T-helper 22 cell (primary cell): ENCODE results near the gene EQTN.
"Not testable (repeated sequence)": the region's sequence is repeated elsewhere in the genome, so short reads cannot be mapped to it uniquely, and the experiment has no call there.

Experiments
- DNase-seq: peaks from one replicate; pipeline ENCODE4 v3.0.0-alpha.2; 2020; ENCODE audit warnings: low read depth

The EQTN gene

DNA sequence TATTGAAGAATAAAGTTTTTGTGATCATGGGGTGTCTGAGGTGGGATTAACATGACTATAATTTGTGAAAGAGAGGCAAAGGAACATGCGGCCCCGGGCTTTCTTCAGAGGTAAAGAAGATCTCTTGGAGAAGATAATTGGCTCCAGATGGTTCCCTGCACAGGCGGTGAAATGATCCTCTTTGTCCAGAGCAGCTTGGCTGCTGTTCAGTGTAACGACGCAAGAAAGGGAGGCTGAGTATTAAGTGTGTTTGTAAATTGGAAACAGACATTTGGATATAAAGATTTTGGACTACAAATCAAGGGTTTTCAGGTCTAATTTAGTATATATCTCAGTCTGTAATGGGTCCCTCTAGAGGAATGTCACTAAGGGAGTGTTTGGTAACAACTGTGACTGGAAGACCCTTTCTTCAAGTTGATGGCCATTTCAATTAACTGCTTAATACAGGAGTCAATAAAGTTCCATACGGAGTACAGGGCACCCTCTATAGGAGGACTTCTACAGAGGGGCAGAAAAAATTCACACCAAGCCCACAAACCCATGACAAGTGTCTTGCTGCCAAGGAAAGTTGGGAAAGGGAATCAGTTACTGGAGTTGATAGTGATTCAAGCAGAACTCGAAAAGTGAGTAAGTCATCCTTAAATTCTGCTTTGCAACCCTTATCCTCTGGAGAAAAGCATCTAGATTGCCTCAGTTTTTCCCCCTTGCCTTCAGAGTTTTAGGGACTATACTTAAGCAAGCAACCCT is 4.1 kb downstream of the EQTN start:
- no peak for DNase-seq

DNA sequence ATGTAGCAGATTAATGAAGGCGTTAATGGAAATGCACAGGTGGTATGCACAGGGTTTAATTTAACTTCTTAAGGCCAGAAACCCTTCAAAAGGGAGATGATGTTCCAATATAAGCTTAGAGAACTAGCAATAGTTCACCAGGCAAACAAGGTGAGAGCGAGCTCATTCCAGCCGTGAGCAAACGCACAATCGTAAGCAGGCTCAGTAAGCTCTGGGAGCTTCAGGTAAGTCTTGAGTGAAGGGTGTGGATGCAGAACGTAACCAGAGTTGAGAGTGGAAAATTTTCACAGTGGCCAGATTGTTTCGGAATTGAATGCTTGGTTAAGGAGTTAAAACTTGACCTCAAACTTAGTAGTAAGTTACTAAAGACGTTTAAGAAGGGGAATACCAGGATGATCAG is 5.7 kb downstream of the EQTN start:
- no peak for DNase-seq

DNA sequence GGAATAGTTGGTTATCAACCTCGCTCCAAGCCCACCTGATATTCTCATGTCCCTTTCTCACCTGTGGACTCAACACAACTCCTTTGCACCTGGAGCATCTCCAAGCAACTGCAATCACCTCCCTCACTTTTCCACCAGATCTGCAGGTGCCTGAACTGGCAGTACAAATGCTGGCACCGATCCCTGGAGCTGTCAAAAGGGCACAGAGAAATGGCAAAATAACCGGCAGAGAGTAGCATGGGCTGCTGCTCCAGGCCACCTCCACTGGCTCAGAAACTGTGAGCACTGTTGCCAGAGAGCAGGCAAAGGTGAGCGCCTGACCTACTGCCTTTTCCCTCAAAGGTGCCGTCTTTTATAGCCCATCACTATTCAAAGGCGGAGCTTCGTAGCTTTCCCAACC is 14.7 kb downstream of the EQTN start:
- no peak for DNase-seq

DNA sequence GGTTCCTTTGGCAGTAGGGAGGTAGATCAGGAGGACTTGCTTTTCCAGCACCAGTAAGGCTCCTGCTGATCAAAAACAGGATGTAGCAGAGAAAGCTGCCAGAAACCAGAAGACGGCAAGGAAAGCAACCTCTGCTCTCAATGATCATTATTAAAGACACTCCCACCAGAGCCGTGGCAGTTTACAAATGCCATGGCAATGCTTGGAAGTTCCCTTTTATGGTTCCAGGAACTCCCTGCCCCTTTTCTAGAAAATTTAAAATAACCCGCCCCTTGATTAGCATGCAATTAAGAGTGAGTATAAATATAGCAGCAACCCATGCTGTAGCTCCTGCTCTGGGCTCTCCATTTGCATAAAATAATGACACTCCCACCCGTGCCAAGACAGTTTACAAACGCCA is 16.1 kb downstream of the EQTN start:
- no peak for DNase-seq

DNA sequence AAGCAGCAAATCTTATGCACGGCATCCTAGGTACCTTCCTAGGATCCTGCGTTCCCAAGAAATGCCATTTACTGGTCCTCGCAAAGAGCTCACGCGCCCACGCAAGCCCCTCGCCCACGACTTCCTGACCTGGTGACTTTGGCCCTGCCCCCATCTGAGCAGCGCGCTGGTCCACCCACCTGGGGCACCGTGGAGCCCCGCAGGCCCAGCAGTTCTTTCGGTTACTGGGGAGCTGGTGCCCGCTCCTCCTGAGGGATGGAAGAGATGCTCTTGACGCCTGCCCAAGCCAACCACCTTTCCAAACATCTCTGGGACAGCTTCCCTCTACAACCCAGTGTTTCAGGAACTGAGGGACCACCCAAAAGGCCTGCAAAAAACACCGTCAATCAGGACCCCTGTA is 16.7 kb downstream of the EQTN start:
- no peak for DNase-seq

DNA sequence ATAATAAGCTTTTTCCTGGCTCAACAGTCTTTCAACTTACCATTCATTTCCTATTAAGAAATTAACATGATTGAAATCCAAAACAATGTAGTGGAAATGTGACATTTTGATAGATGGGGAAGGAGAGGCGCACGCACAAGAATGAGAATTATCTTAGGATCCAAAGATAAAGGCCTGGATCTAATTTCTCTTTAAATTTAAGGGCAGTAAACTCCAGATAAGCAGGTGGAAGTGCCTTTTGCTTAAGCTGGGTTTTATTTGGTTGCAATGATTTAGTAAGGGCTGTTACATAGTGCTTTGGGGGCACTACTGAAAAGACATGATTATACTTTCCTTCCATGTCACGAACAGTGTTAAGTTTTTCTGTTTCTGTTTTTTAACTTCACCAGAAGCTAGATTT is 17.3 kb downstream of the EQTN start:
- no peak for DNase-seq

DNA sequence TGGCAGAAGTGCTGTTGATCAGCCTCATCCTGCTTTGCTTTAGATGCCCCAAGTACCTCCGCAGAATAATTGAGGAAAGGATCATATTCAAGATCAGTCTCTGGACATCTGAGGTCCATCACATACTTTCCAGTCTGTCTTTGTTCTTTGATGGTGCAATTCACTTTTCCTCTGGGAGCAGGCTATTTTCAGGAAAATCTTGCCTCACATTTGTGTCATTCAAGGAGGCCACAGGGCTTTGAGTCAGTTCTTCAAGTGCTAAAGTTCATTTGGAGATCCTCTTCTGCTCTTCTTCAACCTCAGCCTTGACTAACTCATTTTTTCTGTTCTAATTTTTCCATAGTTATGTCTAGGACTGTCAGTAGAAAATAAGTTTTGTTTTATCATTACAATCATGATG is 18.6 kb downstream of the EQTN start:
- DNase-seq = no peak

DNA sequence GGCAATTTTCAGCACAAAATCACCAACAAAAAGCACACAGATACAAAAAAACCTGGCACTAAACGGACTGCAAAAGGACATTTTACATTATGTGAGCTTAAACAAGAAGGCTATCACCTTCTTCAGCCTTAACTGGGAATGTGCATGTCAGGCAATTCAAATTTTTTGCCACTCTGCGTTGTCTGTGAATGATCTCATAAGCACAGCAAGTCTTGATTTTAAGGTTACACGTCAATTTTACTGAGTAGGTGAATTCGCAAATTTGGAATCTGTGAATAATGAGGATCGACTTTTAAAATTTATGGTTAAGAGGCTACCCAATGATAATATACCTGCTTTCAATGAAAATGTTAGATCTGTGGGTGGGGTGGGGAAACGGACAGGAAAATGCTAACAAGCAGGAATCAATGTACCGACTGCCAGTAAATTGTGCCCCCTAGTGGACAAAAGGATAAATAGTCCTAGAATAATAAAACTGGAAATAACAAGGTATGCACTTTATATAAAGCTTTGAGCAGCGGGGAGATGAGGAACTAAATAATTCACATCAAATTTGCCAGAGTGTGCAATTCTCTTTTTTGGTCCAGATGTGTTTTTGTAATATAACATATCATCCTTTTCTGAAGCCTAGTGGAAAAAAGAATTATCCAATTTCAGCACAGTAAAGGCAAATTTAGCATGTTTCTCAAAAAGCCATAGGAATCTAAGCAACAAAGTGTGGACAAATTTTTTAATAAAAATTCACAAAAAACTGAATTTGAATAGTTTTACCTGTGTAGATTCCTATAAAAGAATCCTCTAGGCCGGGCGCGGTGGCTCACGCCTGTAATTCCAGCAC is 20.5 kb downstream of the EQTN start:
- no peak for DNase-seq

DNA sequence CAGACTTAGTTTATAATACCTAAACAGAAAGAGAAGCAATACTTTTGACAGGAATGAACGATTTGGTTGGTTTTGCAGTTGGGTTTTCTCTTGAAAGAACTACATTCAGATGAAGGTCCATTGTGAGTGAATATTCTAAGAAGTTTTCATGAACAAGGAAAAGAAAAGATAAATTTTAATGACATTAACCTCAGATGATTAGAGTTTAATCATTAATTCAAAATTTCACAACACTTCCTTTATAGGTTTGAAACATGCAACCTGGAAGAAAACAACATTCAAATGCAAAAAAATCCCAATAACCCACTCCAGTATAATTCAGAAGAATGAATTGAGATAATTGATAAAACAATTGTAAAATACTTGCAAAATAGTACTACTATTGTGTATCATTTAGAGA is 23.8 kb downstream of the EQTN start:
- no peak for DNase-seq

DNA sequence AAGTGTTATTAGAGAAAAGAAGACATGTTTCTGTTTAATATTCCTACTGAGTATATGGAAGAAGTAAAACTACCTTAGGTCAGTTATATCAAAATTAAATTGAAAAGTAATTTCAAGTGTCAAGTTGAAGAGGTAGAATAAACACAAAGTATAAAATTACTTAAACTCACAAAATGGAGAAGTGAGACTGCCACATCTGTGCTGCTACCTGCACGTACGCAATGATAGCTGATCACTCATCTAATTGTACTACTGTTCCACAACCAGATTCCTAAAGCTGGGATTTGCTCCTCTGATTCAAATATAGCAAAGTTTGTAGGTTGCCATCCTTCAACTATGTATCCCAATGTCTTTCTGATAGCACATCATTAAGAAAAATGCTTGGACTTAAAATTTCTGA is 24.8 kb downstream of the EQTN start:
- DNase-seq = no peak

DNA sequence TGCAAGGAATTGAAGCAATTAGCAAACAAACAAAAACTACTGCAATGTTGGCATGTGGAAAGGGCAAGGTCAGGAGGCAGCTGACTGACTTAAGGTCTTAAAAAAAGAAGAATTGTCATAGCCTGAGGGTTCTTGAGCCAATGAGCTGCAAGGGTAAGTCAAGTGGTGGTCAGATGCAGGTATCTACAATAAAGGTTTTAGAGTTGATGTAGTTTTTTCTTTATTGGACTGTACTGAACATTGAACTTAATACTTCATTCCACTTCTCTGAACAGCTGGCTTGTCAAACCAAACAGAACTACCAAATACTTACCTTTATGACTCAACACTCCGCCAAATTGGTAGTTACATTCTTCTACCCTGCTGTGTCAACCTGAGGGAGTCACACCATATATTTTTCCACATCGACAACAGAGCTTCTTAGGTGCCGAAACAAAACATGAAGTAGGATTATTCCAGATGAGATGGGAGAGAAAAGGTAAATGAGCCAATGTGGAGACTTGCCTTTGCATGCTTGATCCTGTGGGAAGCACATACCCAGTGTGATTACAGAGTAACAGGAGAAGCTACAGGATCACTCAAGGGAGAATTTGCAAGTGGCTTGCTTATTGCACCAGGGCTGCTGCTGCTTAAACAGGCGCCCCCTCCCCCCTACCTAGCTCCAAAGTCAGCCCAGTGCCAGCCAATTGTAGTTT is 35.3 kb downstream of the EQTN start:
- DNase-seq = no peak

DNA sequence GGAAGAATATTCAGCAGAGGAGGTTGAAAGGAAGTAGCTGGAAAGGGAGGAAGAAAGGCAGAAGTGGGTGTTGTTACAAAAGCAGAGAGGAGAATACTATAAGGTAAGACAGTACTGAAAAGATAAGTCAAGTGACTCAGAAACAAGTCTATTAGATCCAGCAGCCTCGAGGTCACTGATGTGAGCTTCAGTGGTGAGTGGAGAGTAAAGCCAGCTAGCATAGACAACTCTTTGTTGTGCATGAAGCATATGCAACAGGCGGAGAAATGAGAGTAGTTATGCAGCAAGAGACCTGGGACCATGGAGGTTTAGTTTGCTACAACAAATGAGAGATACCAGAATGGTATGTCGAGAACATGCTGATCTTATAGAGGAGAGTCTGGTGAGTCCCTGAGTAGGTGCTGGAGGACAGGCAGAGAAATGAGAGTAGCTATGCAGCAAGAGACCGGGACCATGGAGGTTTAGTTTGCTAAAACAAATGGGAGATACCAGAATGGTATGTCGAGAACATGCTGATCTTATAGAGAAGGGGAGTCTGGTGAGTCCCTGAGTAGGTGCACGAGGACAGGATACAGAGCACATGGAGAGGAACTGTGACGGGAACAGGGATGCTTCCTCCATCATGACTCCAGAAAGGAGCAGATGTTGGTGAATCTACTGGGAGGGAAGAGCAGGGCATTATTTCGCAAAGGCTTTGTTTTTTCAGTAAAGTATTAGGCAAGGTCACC is 36.0 kb downstream of the EQTN start:
- no peak for DNase-seq

DNA sequence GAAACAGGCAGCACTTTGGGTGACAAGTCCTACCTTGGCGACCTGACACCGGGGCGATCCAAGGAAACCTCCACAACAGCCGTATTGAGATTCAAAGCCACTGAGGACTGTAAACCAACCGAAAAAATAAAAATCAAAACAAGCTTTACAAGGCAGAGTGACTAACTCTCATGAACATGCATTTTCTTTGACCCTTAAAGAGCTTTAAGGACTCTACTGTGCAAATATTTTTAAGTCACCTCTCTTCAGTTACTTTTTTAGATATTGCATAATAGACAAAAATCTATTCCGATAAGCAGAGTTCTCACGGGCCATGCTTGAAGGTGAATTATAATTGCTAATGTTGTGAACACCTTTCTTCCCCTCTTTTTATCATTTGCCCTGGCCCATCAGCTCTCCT is 38.3 kb downstream of the EQTN start:
- no peak for DNase-seq

DNA sequence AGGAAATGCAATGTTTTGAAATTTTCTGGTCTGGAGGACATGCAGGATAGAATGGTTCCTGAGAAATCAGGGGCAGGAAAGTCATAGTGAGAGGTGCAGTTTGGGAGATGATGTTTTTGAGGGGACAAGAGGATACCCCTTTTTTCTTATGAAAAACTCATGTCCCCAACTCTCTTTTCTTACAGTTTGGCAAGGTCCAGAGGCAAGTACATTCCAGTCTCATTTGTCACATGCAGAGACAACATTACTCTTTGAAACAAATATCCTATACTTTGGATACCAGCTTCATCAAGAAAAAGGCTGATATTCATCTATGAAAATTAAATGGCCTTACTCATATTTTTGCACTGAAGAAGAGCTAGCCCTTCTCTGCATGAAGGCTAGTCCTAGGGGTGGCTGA is 48.2 kb downstream of the EQTN start:
- DNase-seq = no peak

DNA sequence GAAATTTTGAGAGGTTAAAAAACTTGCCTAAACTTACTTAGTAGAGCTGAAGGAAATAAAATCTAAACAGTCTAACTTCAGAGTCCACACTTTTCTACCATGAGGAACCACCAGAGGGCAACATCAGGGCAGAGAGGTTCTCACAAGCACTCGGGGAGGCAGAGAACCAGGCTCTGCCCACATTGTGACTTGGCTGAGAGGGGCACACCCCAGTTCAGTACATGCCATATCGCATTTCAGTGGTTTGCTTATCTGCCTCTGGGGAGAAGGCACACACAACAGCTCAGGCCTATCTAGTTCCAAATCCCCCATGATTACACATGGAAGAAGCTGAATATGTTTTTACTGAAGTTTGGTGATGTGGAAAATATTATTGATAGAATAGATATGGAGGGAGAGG is 49.2 kb downstream of the EQTN start:
- no peak for DNase-seq

DNA sequence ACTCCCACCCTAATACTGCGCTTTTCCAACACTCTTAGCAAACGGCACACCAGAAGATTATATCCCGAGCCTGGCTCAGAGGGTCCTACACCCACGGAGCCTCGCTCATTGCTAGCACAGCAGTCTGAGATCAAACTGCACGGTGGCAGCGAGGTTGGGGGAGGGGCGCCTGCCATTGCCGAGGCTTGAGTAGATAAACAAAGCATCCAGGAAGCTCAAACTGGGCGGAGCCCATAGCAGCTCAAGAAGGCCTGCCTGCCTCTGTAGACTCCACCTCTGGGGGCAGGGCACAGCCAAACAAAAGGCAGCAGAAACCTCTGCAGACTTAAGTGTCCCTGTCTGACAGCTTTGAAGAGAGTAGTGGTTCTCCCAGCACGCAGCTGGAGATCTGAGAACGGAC is 57.3 kb downstream of the EQTN start:
- DNase-seq = not testable (repeated sequence)
